Mucosa of gallbladder (tissue), 1 donor: ENCODE data around the gene KRTAP10-9. TPM values are rescaled to one million over a fixed set of nuclear protein-coding genes. Genes with fewer than 3 reads are reported as not detected.
"Not testable (repeated sequence)": the region's sequence is repeated elsewhere in the genome, so short reads cannot be mapped to it uniquely, and the experiment has no call there.

Experiments used
- DNase-seq: peaks from one replicate; pipeline ENCODE4 v3.0.0-alpha.2; 2020; ENCODE audit warnings: low spot score
- total RNA-seq: library from RNA; stranded (reverse); gene quantifications from one replicate; pipeline ENCODE4 v1.2.1, GENCODE V29; 2021
- donor health status: DM: no; HTN: no; CAD: no.

KRTAP10-9 gene
- total RNA-seq, 1 donor from 2014 or later, result not detected

GRCh38 chr21:44614961-44615391 is 11.9 kb upstream of the KRTAP10-9 start:
- no peak for DNase-seq

GRCh38 chr21:44615466-44615865 is 11.4 kb upstream of the KRTAP10-9 start:
- DNase-seq, result no peak

DNA sequence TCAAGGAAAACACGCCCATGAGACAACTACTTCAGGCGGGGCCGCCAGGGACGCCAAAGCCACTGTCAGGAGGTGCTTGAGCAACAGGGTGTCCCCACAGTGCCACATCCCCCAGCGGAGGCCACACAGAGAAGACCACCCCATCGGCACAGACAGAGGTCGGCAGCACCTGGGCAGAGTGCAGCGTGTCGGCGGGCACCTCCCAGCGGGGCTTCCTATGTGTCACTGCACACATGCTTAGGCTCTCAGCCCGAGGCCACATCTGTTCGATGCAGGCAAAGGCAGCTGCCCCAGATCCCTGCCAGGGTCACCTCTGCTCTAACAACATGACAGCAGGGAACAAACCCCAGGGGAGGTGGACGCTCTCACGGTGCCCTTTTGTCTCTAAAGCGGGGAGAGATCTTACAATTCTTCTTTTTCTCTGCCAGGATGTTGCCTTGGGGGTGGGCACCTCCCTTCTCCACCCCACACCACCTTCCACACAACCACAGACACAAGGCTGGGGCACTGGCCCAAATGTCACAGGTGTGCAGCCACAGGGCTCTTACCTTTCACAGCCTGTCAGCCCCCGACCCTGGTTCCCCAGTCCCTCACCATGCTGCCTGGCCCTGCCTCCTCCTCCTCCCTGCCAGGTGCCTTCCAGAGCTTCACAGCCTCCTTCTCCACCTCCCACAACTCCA is 10.8 kb upstream of the KRTAP10-9 start:
- DNase-seq, result no peak

DNA sequence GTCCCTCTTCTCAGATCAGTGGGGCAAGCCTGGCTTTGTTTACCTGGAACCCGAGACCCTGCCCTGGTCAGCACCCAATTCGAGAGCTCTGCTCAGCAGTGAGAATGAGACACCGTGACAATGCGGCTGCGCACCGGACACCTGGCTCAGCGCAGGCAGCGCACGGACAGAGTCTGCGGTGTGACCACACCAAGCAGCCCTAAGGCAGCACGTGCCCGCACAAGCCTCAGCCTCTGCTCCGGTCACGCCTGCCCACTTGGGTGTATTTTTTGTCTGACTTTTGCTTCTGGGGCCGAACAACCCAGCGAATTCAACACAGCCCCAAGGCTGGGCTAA is 10.3 kb upstream of the KRTAP10-9 start:
- DNase-seq, result no peak

DNA sequence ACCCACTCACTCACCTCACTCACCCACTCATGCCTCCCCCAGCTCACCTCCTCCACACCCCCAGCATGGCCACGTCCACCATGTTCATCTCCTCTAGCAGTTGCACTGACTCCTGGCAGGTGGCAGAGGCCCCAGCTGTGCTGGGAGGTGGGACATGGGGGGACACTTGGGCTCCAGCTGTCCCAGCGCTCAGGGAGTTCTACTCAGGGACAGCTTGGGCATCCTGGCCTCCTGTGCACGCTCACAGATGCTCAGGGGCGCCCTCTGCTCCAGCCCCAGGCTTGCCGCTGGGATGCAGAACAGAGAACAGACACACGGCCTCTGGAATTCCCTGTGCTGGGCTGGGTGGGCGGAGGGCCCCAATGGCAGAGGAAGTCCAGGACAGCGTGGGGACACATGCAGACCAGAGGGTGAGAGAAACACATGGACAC is 9.8 kb upstream of the KRTAP10-9 start:
- no peak for DNase-seq

GRCh38 chr21:44618504-44618903 is 8.4 kb upstream of the KRTAP10-9 start:
- DNase-seq, result peak; percentile 39

GRCh38 chr21:44618909-44619308 is 8.0 kb upstream of the KRTAP10-9 start:
- DNase-seq, result peak; percentile 16

- DNase-seq, result no peak
Measured at GRCh38 chr21:44619886-44620285, 7.0 kb upstream of the KRTAP10-9 start.

DNA sequence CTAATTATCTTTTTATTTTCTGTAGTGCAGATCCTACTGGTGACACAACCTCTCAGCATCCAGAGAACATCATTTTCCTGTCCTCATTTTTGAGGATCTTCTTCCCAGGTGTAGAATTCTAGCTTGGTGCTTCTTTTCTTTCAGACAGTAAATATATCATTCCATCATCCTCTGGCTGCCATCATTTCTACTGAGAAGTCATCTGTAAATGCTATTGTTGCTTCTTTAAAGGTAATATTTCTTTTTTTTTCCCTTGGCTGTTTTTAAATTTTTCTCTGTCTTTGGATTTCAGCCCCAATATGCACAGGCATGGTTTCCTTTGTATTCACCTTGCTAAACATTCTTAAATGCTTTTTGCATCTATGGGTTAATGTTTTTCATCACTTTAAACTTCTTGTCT is 3.3 kb upstream of the KRTAP10-9 start:
- no peak for DNase-seq

GRCh38 chr21:44625756-44626155 is 1.1 kb upstream of the KRTAP10-9 start:
- no peak for DNase-seq

DNA sequence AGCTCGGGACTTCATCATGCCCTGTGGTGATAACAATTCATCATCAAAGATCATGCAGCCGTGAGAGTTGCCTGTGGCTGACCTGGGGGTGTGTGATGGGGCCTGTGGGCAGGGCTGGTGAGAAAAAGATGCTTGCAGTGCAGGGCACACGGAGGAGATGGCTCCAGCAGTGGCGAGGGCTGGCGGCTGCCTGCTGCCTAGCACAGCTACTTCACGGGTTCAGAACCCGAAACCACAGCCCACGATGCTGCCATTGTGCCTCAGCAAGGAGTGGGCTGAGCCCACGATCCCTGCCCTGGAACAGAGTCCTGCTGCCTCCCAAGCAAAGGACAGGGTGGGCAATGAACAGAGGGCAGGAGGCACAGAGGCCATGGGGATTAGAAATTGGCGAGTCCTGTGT is 631 bp upstream of the KRTAP10-9 start:
- no peak for DNase-seq

- not testable (repeated sequence) for DNase-seq
Measured at GRCh38 chr21:44627181-44627822, 409 bp downstream of the KRTAP10-9 start.

- not testable (repeated sequence) for DNase-seq
Measured at GRCh38 chr21:44627831-44628233, 939 bp downstream of the KRTAP10-9 start.

GRCh38 chr21:44628707-44629391 is 2.0 kb downstream of the KRTAP10-9 start:
- DNase-seq, result no peak

DNA sequence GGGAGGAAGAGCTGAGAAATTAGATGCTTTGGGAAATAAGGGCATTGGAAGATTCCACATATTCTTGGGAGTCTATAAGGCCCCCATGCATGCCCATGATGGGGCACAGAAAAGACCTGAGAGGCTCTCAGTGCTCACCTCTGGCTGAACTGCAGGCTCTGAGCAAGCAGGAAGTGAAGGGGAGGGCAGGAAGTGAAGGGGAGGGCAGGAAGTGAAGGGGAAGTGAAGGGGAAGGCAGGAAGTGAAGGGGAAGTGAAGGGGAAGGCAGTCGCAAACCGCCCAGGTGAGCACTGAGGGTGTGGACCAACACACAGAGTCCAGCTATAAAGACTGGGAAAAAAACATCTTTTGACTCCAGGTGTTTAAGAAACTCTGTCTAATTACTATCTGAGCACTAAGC is 3.5 kb downstream of the KRTAP10-9 start:
- DNase-seq, result no peak

DNA sequence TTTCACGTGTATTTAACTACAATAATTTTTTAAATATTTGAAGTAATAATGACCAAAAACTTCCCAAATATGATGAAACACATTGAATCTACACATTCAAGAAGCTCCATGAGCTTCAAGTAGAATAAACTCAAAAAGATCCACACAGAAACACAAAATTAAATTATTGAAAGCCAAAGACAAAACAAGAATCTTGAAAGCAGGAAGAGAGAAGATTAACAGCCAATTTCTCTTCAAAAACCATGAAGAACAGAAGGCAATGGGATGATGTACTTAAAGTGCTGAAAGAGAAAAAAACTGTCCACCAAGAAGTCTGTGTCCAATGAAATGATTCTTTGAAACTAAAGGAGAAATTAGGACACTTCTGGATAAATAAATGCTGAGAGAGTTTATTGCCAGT is 5.2 kb downstream of the KRTAP10-9 start:
- DNase-seq, result no peak

DNA sequence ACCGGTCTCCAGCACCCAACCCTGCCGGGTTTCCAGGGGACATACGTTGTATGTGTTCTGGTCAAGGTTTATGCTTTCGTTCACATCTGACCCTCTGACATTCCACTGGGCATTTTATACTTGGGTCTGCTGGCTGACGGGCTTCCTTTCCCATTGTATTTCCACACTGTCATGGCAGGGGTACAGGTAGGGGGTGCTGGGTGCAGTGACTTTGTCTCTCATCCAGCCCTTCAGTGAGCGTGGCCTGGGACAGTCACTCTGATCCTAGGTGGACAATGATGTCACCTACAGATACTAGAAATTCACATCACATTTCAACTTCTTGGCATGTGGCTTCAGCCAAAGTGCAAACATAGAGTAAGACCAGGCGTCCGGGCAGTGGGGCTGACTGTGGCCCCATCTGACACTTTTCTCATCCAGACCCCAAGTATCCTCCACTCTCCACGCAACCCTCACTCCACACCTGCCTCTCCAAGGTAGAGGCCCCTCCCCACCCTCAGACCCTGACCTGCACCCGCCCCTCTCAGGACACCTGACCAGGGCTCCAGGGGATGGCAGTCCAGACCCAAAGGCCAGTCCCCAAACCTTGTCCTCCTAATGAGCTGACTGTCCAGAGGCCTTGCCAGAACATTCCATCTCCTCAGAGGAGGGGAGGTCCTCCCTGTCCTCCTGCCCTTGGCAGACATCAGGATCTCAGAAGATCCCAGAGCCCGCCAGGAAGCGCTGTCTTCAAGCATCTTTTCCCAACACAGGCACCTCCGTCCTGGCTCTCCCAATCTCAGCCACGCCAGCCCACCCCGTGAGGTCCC is 9.5 kb downstream of the KRTAP10-9 start:
- DNase-seq, result no peak

- DNase-seq, result no peak
Measured at GRCh38 chr21:44637018-44637850, 10.3 kb downstream of the KRTAP10-9 start, which contains the start of gene KRTAP10-10. KRTAP10-10 (plus strand) TSS chr21:44637356; CDS start chr21:44637418, 62 bp downstream.

GRCh38 chr21:44637851-44638348 is 11.0 kb downstream of the KRTAP10-9 start:
- not testable (repeated sequence) for DNase-seq

DNA sequence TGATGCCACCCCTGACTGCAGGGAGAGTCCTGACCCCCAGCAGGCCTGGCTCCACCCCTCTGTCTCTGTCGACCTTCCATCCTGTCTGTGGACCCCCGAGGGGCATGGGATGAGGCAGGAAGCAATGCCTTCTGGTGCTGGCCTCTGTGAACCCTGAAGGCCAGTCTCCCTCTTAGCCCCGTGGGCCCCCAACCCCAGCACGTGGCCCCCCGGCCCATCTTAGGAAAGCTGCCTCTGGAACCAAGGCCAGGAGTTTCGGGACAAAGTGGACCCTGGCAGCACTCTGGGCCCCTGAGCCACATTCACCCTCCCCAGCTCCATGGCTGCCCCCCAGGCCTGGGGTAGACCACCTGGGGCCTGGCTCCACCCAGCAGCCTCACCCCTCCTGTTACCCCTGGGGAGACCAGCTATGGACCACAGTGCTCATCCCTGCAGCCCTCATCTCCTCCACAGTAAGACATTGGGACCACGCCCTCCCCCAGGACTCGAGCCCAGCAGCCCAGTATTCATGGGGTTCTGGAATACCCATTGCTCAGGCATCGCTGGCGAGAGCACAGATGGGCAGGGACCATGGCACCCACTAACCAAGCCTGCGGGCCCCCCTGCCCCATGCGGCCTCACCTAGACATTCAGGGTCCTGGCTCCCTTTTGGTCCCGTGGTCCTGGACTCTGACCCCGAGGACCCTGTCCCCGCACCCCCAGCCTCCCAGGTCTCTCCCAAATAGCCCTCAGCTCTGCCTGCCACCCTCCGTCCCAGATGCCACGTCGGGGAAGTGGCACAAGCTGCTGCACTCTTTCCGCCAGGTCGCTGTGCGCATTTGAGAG is 11.8 kb downstream of the KRTAP10-9 start:
- not testable (repeated sequence) for DNase-seq
